Progenitor cell of endocrine pancreas (in vitro differentiated cells): Measurements from ENCODE around the gene SLX4. TPM values are rescaled to one million over a fixed set of nuclear protein-coding genes. Genes with fewer than 3 reads are reported as not detected.

Experiments
- DNase-seq: peaks from one replicate; pipeline ENCODE4 v3.0.0; 2021; ENCODE audit warnings: low spot score; ENCODE audit not compliant: unreplicated experiment
- H3K27ac Mint-ChIP-seq: 2 replicates; pipeline ENCODE4 v1.8.0; 2021; ENCODE audit warnings: mild to moderate bottlenecking, moderate library complexity, mixed read lengths
- H3K27me3 Mint-ChIP-seq: 2 replicates; pipeline ENCODE4 v1.8.0; 2021; ENCODE audit warnings: mixed read lengths
- H3K36me3 Mint-ChIP-seq: 2 replicates; pipeline ENCODE4 v1.8.0; 2022; ENCODE audit warnings: mixed read lengths; ENCODE audit not compliant: insufficient read depth
- H3K4me1 Mint-ChIP-seq: 2 replicates; pipeline ENCODE4 v1.8.0; 2021; ENCODE audit warnings: low read depth, mixed read lengths
- H3K4me3 Mint-ChIP-seq: 2 replicates; pipeline ENCODE4 v1.8.0; 2021; ENCODE audit warnings: low read depth, mild to moderate bottlenecking, moderate library complexity, mixed read lengths
- H3K9me3 Mint-ChIP-seq: 2 replicates; pipeline ENCODE4 v1.8.0; 2021; ENCODE audit warnings: low read depth, mixed read lengths
- CTCF ChIP-seq: fragments of 200-600 bp; sonication (generic); IDR thresholded peaks from one replicate; pipeline ENCODE4 v1.5.0; 2021; ENCODE audit warnings: antibody characterized with exemption, mild to moderate bottlenecking; ENCODE audit not compliant: unreplicated experiment
- total RNA-seq: library from RNA; stranded (reverse); gene quantifications from 2 replicates; pipeline ENCODE4 v1.2.1, GENCODE V29; 2021

SLX4 gene
- total RNA-seq, 1 donor from 2014 or later = 14.0 TPM

GRCh38 chr16:3608069-3608468 is 3.3 kb downstream of the SLX4 start:
- no peak for TF ChIP-seq CTCF
- no peak for DNase-seq

GRCh38 chr16:3607634-3608033 is 3.8 kb downstream of the SLX4 start:
- H3K27ac Mint-ChIP-seq = no peak overlapping the region
- no peak for DNase-seq

More at GRCh38 chr16:3608069-3608468, 3.3 kb downstream of the SLX4 start:
- H3K4me1 Mint-ChIP-seq = peaks cover 20% of the 10 kb centered on the region
- H3K9me3 Mint-ChIP-seq = no peaks in the 10 kb centered on the region
- H3K27me3 Mint-ChIP-seq = no peaks in the 10 kb centered on the region
- H3K4me3 Mint-ChIP-seq = no peak overlapping the region
- no peak overlapping the region for H3K27ac Mint-ChIP-seq
- peaks cover 8% of the 10 kb centered on the region for H3K36me3 Mint-ChIP-seq

GRCh38 chr16:3607161-3607560 is 4.2 kb downstream of the SLX4 start:
- TF ChIP-seq CTCF = no peak
- Mint-ChIP-seq H3K4me1 (peaks cover 16% of the 10 kb centered on the region), H3K36me3 (peaks cover 12% of the 10 kb centered on the region), H3K27me3 (no peaks in the 10 kb centered on the region), H3K9me3 (no peaks in the 10 kb centered on the region), H3K4me3 (no peak overlapping the region), H3K27ac (no peak overlapping the region)
- DNase-seq = no peak

More at GRCh38 chr16:3607634-3608033, 3.8 kb downstream of the SLX4 start:
- TF ChIP-seq CTCF = no peak
- Mint-ChIP-seq H3K27me3 (no peaks in the 10 kb centered on the region), H3K4me3 (no peak overlapping the region), H3K9me3 (no peaks in the 10 kb centered on the region), H3K4me1 (peaks cover 17% of the 10 kb centered on the region), H3K36me3 (peaks cover 9% of the 10 kb centered on the region)

GRCh38 chr16:3606441-3606840 is 5.0 kb downstream of the SLX4 start:
- no peaks in the 10 kb centered on the region for H3K9me3 Mint-ChIP-seq
- no peak for TF ChIP-seq CTCF
- H3K4me1 Mint-ChIP-seq = peaks cover 12% of the 10 kb centered on the region
- no peaks in the 10 kb centered on the region for H3K27me3 Mint-ChIP-seq
- H3K36me3 Mint-ChIP-seq = peaks cover 17% of the 10 kb centered on the region
- H3K4me3 Mint-ChIP-seq = no peak overlapping the region
- DNase-seq = no peak
- H3K27ac Mint-ChIP-seq = no peak overlapping the region

GRCh38 chr16:3602320-3602653 is 9.1 kb downstream of the SLX4 start:
- no peak overlapping the region for H3K27ac Mint-ChIP-seq
- no peaks in the 10 kb centered on the region for H3K4me1 Mint-ChIP-seq
- no peaks in the 10 kb centered on the region for H3K27me3 Mint-ChIP-seq
- no peak for DNase-seq
- H3K4me3 Mint-ChIP-seq = no peak overlapping the region
- peaks cover 34% of the 10 kb centered on the region for H3K36me3 Mint-ChIP-seq
- H3K9me3 Mint-ChIP-seq = peaks cover 5% of the 10 kb centered on the region
- no peak for TF ChIP-seq CTCF
